HG03045 (cell line): ENCODE data around the gene HOXC12.

ENCODE experiments used
- ATAC-seq: cut with Tn5 transposase; IDR thresholded peaks from one replicate; pipeline ENCODE4 v1.9.1; 2021; ENCODE audit warnings: mild to moderate bottlenecking, moderate library complexity; ENCODE audit not compliant: unreplicated experiment

HOXC12 gene, protein sequence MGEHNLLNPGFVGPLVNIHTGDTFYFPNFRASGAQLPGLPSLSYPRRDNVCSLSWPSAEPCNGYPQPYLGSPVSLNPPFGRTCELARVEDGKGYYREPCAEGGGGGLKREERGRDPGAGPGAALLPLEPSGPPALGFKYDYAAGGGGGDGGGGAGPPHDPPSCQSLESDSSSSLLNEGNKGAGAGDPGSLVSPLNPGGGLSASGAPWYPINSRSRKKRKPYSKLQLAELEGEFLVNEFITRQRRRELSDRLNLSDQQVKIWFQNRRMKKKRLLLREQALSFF

GRCh38 chr12:53954694-53955035 is at the start of gene HOXC12:
HOXC12 (plus strand) TSS chr12:53954903; CDS start chr12:53954930, 27 bp downstream.
- no peak for ATAC-seq

- ATAC-seq: no peak
These were observed 47.6 kb upstream of the HOXC12 start for GRCh38 chr12:53907103-53907502.

DNA sequence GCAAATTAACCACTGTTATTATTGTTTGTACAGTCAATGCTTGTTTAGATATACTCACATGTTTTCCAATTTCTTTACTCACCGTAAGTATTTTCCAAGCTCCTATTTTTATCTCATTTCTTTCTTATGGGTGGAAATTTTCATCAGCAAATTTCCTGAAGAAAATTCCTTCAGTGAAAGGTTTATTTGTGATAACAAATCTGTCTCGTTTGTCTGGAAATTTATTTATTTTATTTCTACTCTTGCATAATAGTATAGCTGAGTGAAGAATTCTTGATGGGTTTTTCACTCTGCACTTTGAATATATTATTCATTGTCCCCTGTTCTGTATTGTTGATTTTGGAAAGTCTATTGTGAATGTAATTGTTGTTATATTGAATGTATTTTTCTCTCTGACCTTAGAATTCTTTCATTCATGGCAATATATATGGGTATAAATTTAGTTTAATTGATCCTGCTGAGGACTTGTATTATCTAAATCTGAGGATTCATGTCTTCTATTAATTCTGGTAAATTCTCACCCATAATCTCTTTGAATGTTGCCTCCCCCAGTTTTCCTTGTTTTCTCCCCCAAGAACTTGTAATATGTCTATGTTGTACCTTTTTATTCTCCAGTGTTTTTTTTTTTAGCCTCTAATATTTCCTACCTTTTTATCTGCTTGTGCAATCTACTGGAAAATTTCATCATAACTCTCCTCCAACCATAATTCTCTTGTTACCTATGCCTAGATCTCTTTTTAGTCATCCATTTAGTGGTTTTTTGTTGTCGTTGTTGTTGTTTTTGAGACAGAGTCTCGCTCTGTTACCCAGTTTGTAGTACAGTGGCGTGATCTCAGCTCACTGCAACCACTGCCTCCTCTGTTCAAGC is 37.7 kb upstream of the HOXC12 start:
- no peak for ATAC-seq

DNA sequence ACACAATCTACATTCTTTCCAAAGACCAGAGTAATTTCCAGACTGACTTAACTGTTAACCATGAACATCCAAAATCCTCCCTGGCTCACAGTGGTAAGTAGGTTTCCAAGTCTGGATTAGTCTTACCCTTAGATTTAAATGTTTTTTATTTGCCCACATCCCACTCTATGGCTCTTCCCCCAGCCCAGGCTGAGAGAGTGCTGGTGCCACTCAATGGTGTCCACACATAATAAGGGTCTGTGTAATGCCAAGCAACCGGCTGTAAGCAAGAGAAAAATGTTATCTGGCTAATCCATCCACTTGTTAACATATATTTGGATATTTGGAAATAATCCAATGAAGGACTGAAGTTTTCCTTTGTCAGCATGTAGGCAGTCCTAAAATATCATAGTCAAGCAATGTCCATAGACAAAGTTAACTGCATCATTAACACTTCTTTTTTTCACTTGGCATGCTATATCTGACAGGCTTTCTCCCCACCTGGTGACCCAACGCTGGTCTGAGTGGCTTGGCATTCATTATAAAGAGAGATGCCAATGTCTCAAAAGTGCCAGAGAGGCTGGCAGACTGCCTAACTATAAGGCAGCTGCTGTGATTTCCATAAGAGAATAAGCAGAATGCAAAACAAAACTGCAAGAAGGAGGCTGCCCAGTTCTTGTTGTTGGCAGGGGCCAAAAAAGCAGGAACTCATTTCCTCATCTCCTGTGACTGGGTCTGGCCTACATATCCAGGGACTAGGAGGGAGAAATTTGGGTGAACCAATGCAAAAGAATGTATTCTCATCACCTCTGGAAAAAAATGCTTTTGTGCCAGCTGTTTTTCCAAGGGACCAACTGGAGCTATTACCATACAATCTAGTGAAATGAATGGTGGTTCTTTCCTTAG is 29.9 kb upstream of the HOXC12 start:
- ATAC-seq: no peak

DNA sequence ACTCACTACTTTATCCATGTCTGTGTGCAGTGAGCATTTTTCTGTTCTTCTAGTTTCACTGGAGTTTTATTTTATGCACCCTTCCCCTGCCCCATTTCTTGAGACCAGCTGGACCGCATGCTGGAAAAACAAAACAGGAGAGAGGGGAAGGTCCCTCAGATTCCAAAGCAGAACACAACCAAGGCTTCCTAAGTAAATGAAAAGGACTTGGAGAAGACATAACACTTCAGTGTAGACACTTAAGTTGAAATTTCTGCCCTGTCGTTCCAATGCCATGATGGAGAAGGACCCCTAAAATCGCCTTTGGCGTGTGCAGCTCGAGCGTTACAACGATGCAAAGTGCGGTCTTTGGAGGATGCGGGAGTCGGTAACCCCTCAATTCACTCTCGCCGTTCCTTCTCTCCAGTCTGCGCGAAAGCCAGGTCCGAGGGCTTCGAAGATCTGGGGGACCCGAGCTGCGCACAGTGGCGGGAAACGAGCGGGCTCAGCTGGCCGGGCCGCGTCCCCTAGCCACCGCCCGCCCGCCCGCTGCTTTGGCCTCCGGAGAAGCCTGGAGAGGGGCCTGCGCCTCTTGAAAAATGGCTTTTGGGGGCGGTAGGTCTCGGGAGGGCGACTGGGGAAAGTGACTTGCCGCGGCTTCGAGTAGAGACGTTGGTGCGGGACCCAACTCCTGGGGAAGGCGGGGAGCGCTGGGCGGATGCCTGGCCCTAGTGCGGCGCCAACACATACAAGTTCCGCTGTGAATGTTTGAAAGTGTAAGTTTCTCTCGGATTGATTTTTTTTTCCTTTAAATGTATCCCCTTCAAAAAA is 27.3 kb upstream of the HOXC12 start:
- no peak for ATAC-seq

- no peak for ATAC-seq
These were observed 26.5 kb upstream of the HOXC12 start for GRCh38 chr12:53928054-53928835.

- ATAC-seq: no peak
These were observed 25.2 kb upstream of the HOXC12 start for GRCh38 chr12:53929527-53929926.

DNA sequence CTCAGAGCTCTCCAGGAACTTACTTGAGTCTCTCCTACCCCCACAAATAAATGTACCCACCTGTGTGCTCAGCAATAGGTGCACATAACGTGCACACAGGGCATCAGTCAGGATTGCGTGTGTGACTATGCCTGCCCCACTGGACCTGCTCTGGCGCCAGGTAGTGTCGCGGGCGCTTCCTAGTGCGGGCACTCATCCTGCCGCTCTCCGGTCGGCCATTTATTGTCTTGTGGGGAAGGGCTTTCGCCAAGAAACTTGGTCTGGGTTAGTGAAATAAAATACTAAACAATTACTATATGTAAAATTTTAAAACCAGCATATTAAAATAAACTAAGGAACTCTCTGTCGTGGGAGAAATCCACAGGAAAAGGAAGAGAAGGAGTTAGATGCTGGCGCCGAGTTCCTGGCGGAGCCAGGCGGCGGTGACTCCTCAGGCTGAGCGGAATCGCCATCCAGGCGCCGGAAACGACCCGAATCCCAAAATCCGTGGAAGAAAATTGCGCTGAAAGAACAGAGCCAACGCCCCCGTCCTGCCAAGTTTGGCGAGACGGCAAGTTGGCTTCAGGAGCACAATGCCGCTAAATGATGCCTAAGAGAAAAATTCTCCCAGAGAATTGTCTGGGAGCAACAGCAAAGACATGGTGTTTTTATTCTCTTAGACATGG is 24.0 kb upstream of the HOXC12 start:
- no peak for ATAC-seq

DNA sequence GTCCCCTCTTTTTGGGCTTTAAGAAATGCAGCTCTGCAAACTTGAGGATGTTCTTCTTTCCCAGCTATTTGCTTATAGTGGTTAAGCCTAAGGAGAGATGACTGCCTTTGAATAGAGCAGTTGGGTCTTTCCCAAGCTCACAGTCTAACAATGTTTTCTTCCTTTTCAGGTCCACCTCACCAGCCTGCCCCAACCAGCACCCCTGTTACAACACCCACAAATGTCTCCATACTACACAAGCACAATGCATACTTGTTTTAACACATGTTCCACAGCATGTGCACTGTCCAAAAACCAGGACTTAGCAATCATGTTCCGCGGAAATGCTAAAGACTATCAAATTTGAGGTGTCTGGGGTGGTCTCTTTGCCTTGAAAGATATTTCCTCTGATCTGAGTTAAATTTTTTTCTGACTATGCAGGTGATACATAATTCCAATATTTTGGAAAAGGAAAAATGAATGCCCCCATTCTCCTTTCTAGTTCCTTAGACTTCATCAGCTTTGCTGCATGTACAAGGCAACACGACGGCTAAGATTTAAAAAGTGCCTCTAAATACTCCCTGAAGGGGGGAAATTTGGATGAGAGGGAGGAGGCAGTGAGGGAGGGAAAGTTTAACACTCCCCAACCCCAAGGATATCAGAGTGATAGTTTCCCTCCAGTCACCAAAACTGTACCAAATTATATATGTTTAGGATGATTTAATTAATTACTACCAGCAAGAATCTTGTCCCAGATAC is 22.7 kb upstream of the HOXC12 start:
- ATAC-seq: no peak

DNA sequence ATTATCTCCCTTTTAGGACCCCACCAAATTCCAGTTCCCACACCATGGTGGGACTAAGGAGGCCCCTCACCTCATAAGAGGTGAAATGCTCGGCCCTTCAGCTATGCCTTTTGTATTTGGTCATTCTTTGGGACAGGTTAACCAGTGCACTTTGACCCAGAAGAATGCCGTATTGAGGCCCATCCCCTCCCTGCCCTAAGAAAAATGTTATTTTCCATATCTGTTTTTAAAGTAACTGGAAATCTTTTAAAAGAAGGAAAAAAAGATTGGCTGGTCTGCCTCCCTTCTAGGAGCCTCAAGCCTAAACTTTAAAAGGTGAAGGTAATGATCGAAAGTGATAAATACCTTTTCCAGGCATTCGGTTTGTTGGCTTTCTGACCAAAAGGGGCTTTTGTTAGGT is 21.8 kb upstream of the HOXC12 start:
- ATAC-seq: no peak

DNA sequence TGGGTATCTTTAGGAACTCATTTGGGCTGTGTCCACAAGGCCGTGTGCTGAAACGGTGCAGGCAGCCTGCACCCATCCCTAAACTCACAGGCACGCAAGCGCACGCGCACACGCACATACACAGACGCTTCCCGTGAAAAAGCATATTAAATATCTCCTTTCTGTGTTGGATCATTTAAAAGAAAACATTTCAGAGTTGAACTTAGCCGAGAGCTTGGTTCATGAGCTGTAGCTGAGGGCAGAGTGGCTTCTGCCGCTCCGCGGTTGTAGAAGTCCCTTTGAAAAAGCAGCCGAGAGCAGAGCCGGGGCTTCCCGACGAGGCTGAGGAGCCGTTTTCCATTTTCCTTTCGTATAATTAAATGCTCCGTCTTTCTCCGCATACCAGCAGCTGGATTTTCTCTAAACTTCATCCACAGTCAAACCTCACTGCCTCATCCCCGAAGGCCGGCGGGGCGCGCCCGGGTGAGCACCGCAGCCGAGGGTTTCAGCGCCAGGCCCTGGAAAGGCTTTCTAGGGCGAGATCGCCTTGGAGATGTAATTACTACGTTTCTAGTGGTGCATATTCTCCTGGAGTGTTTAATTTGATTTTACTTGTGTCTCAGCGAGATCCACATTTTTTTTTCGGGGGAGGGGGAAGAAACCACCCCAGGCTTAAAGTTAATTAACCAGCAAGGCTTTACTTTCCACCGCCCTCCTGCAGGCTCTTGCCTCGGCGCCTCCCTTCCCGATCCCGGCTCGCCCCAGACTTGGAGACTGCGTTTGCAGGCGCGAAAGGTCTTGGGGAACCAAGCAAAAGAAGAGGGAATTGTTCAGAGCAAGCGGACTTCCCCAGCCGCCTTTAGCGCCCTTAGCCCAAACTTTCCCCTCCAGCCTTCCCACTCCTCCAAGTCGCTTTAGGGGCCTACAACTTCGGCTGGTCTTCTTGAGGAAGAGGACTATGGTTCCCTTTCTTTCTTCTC is 19.0 kb upstream of the HOXC12 start:
- no peak for ATAC-seq

DNA sequence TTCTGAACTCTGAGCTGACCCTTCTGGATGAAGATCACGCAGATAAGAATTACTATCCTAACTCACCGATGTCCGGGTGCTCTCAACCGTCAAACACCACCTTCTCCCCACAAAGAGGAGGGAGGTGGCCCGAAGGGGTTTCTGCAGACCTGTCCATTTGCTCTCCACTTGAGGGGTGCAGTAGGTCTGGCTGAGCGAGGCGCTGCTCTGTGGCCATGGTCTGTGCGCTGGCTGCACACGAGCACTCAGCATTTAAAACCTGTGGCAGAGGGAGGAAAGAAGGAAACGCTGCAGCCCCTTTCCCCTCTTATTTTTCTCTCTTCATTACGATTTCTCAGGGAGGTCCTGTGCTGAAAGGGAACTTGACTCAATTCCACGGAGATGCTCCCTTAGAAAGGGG is 17.6 kb upstream of the HOXC12 start:
- ATAC-seq: no peak

DNA sequence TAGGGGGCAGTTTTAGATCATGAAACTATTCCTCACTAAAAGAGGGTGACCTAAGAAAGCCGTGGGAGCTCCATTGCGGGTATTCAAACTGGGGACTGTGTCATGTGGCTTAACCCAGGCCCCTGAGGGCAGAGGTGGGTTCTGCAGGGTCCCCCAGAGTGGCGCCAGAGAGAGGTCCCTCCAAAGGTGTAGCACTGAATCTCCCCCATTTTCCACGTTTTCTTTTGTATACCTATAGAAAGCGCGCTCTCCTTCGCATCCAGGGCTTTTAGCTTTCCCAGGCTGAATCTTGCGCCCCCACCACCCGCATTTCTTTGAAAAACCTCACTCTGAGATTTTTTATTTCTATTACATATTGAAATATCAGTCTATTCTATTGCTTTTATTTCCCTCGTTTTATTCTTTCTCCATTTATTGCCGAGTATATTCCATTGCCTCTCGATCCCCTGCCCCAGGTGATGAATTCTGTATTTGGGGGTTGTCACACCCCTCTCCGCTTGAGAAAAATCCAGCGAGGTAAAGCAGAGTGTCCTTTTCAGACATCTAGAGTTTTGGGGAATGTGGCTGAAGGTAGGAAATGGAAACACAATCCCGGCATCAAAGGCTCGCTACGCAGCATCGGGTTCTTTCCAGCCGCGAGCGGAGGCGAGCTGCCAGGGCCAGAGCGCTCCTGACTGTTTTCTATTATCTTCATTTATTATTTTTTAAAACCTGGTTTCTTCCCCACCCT is 16.9 kb upstream of the HOXC12 start:
- no peak for ATAC-seq

DNA sequence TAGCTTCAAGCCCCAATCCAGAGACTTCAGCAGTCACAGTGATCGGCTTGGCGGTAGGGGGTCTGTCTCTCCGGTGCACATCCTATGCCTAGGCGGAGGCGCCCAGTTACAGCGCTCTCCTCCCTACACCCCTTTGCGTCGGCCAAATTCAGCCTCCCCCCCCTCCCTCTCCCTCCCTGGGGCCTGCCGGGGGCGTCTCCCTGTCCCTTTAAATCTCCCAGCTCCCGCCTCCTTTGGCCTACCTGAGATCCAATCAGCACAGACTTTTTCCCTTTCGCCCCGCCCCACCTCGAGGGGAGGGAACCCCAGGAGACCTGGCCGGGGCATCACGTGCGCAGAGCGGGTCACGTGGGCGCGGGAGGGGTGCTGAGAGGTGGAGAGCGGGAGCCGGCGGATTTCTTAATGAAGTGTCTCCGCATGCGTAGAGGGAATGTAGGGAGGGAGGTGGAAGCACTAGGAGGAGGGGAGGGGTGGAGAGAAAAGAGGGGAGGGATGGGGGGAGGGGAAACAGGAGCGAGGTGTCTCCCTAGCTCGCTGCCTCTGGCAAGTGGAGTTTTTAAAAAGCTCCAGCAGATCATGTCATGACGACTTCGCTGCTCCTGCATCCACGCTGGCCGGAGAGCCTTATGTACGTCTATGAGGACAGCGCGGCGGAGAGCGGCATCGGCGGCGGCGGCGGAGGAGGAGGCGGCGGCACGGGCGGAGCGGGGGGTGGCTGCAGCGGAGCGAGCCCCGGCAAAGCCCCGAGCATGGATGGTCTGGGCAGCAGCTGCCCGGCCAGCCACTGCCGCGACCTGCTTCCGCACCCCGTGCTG is 16.2 kb upstream of the HOXC12 start, which contains the start of gene HOXC13:
TSS of gene HOXC13 (plus strand) at position 506 of the 815 bp plus-strand sequence. CDS start at position 582, 76 bp downstream.
- ATAC-seq: no peak

DNA sequence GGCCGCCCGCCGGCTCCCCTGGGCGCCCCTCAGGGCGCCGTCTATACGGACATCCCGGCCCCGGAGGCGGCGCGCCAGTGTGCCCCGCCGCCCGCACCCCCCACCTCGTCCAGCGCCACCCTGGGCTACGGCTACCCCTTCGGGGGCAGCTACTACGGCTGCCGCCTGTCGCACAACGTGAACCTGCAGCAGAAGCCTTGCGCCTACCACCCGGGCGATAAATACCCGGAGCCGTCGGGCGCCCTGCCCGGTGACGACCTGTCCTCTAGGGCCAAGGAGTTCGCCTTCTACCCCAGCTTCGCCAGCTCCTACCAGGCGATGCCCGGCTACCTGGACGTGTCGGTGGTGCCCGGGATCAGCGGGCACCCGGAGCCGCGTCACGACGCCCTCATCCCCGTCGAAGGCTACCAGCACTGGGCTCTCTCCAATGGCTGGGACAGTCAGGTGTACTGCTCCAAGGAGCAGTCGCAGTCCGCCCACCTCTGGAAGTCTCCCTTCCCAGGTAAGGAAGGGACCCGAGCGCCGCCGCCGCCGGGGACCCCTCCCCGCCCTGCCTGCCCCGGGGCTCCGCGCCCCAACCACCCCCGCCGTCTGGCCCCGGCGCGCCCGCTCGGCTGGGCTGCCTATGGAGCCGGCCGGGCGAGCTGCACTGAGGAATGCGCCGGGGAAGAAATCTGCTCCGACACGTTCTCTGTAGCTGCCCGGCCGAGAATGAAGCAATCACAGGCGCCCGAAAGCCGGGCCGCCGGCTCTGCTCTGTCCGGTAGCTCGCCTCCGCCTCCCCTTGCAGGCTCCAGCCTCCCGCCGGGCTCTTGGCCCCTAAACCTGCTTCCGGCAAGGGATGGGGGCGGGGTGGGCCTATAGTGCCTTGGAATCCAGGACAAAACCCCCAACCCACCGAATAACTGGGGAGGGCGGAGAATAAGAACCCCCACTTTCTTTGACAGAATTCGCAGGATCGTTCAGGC is 15.3 kb upstream of the HOXC12 start:
- ATAC-seq: no peak
